Left ventricle myocardium inferior (tissue), 1 donor: Measurements from ENCODE around the gene SLC66A2. TPM values are rescaled to one million over a fixed set of nuclear protein-coding genes. Genes with fewer than 3 reads are reported as not detected.
"Not testable (repeated sequence)": the region's sequence is repeated elsewhere in the genome, so short reads cannot be mapped to it uniquely, and the experiment has no call there.

Source experiments
- DNase-seq: peaks from one replicate; pipeline ENCODE4 v3.0.0-alpha.2; 2020
- H3K27ac ChIP-seq: fragments of 200-600 bp; replicated peaks from 2 replicates; pipeline ENCODE4 v1.8.0; 2021
- H3K27me3 ChIP-seq: fragments of 200-600 bp; 2 replicates; pipeline ENCODE4 v1.8.0; 2021; ENCODE audit warnings: low read depth
- H3K36me3 ChIP-seq: fragments of 200-600 bp; 2 replicates; pipeline ENCODE4 v1.8.0; 2021
- H3K4me1 ChIP-seq: fragments of 200-600 bp; 2 replicates; pipeline ENCODE4 v1.8.0; 2021
- H3K4me3 ChIP-seq: fragments of 200-600 bp; 2 replicates; pipeline ENCODE4 v1.8.0; 2021; ENCODE audit warnings: mild to moderate bottlenecking, moderate library complexity
- H3K9me3 ChIP-seq: fragments of 200-600 bp; replicated peaks from 2 replicates; pipeline ENCODE4 v1.8.0; 2021
- intact Hi-C: fragments of 100-400 bp; cut with micrococcal nuclease; formaldehyde crosslinking; loops from one replicate; pipeline ENCODE4 v1.11.0; 2022
- total RNA-seq: library from RNA; stranded (reverse); fragmentation: NEBNext Ultra II Directional; extraction: Animal tissue kit (Norgen Biotek cat#: 25700); gene quantifications from one replicate; pipeline ENCODE4 v1.2.1, GENCODE V29; 2021
- TF ChIP-seq, protein P1 (sequence below): fragments of 200-600 bp; IDR thresholded peaks from 2 replicates; pipeline ENCODE4 v1.8.0; 2021; ENCODE audit warnings: antibody characterized with exemption, mild to moderate bottlenecking, borderline replicate concordance
- donor health status: DM: no; HTN: yes; CAD: no; lungs with severe emphysema.

SLC66A2 gene
- total RNA-seq, 1 donor from 2014 or later, result 27.4 TPM

DNA sequence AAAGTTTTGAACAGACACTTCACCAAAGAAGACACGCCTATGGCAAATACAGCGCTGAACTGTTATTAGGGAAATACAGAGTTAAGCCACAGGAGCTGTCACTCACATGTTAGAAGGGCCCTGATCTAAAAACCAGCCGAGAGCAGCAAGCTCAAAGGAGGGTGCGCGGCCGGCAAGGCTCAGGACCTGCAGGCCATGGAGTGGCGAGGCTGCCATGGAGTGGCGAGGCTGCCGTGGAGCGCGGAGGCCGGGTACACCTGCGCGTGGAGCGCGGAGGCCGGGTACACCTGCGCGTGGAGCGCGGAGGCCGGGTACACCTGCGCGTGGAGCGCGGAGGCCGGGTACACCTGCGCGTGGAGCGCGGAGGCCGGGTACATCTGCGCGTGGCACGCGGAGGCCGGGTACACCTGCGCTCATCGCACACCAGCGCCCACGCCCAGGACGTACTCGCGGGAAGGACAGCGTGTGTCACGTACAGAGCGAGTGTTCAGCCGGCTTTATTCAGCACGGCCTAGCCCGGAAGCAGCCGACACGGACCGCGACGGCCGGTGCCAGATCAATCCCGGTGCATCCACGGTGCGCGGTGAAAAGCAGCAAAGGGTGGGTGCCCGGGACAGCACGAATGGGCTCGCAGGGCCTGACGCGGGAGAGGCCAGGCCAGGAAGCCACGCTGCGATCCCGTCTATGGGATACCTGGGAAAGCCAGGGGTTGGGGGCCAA is 68.8 kb downstream of the SLC66A2 start:
- no peak overlapping the region for H3K4me3 ChIP-seq
- intact Hi-C loops, result no loop called here
- H3K27ac ChIP-seq, result no peak overlapping the region
- DNase-seq, result no peak
- H3K4me1 ChIP-seq, result no peaks in the 10 kb centered on the region
- H3K36me3 ChIP-seq, result no peaks in the 10 kb centered on the region
- H3K27me3 ChIP-seq, result peaks cover 20% of the 10 kb centered on the region
- peaks cover 10% of the 10 kb centered on the region for H3K9me3 ChIP-seq
- TF ChIP-seq, protein P1, sequence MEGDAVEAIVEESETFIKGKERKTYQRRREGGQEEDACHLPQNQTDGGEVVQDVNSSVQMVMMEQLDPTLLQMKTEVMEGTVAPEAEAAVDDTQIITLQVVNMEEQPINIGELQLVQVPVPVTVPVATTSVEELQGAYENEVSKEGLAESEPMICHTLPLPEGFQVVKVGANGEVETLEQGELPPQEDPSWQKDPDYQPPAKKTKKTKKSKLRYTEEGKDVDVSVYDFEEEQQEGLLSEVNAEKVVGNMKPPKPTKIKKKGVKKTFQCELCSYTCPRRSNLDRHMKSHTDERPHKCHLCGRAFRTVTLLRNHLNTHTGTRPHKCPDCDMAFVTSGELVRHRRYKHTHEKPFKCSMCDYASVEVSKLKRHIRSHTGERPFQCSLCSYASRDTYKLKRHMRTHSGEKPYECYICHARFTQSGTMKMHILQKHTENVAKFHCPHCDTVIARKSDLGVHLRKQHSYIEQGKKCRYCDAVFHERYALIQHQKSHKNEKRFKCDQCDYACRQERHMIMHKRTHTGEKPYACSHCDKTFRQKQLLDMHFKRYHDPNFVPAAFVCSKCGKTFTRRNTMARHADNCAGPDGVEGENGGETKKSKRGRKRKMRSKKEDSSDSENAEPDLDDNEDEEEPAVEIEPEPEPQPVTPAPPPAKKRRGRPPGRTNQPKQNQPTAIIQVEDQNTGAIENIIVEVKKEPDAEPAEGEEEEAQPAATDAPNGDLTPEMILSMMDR, result no peak

DNA sequence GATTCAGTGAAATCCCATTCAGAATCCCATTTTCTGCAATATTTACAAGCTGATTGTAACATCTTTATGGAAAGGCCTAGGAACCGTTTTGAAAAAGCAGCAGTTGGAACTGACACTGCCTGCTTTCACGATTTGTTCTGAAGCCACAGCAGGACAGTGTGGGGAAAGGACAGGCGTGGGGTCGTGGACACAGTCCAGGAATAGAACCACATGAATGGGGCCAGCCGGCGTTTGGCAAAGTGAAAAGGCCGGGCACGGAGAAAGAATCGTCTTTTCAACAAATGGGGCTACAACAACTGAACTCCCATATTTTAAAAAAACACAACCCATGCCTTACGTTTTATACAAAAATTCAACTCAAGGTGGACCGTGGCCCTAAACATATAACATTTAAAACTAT is 69.8 kb downstream of the SLC66A2 start:
- H3K27me3 ChIP-seq, result peaks cover 30% of the 10 kb centered on the region
- H3K9me3 ChIP-seq, result peaks cover 6% of the 10 kb centered on the region
- no peaks in the 10 kb centered on the region for H3K36me3 ChIP-seq
- no peak overlapping the region for H3K4me3 ChIP-seq
- intact Hi-C loops, result no loop called here
- no peaks in the 10 kb centered on the region for H3K4me1 ChIP-seq
- no peak for DNase-seq
- TF ChIP-seq, protein P1, result no peak
- H3K27ac ChIP-seq, result no peak overlapping the region

DNA sequence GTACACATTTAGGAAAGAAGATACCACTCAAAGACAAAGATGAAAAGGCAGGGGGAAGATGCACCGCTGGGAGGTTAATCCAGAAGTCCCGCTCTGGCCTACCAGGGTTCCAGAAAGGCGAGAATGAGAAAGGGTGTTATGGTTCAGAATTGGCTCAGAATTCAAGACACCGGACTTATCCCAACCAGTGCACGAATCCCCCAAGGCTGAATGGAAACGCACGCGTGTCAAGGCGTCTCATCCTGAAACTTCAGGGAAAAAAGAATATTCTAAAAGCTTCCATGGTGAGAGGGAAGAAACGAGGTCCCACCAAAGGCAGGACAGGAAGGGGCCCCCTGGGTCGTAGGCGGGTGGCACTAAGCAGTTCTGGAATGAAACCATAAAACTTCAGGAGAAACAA is 71.9 kb downstream of the SLC66A2 start:
- Histone ChIP-seq H3K4me3 (no peak overlapping the region), H3K9me3 (peaks cover 6% of the 10 kb centered on the region), H3K27ac (no peak overlapping the region), H3K27me3 (peaks cover 41% of the 10 kb centered on the region), H3K36me3 (no peaks in the 10 kb centered on the region), H3K4me1 (no peaks in the 10 kb centered on the region)
- no peak for DNase-seq
- TF ChIP-seq, protein P1, result no peak
- intact Hi-C loops, result no loop called here

DNA sequence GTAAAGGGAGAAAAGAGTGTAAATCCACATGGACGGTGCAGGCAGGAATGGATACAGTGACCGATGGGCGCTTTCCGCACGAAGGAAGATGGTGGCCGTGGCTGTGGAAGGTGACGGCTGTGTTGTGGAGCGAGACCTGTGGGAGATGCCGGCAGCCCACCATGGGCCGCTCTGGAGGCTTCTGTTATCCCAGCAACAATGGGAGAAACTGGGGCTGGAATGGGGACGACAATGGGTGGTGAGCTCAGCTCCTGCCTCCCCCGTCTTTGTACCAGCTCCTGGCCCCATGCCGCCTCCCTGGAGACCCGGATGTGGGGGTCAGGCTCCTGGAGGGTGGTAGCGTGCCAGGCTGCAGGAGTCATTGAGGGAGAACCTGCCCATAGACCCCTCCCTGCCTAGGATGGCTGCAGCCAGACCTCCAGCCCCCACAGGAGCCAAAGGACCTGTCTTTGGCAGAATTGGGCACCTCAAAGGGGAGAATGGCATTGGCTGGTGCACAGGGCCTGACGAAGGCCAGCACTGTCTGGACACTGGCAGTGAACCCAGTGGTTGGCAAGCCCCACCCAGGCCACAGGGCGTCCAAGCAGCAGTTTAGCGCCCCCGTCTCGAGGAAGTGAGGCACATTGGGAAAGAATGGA is 72.6 kb downstream of the SLC66A2 start:
- peaks cover 46% of the 10 kb centered on the region for H3K27me3 ChIP-seq
- peaks cover 6% of the 10 kb centered on the region for H3K9me3 ChIP-seq
- intact Hi-C loops, result no loop called here
- no peak overlapping the region for H3K4me3 ChIP-seq
- DNase-seq, result no peak
- H3K4me1 ChIP-seq, result no peaks in the 10 kb centered on the region
- H3K27ac ChIP-seq, result no peak overlapping the region
- TF ChIP-seq, protein P1, result no peak
- no peaks in the 10 kb centered on the region for H3K36me3 ChIP-seq

DNA sequence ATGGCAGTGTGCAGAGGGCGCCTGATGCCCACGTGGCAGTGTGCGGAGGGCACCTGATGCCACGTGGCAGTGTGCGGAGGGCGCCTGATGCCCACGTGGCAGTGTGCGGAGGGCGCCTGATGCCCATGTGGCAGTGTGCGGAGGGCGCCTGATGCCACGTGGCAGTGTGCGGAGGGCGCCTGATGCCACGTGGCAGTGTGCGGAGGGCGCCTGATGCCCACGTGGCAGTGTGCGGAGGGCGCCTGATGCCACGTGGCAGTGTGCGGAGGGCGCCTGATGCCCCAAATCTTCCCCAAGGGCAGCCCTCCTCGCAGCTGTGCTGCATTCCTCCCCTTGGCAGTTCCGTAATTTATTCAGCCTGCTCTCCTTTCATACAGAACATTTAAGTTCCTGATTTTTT is 73.2 kb downstream of the SLC66A2 start:
- H3K9me3 ChIP-seq, H3K4me3 ChIP-seq, DNase-seq, H3K27ac ChIP-seq, H3K36me3 ChIP-seq, intact Hi-C loops, H3K4me1 ChIP-seq: not testable (repeated sequence)
- H3K27me3 ChIP-seq, result peaks cover 52% of the 10 kb centered on the region
